RPMI8226 (cell line): ENCODE data around the gene ASCL2.

Experiments
- DNase-seq: peaks from one replicate; pipeline ENCODE4 v3.0.0-alpha.2; 2015

The ASCL2 gene

DNA sequence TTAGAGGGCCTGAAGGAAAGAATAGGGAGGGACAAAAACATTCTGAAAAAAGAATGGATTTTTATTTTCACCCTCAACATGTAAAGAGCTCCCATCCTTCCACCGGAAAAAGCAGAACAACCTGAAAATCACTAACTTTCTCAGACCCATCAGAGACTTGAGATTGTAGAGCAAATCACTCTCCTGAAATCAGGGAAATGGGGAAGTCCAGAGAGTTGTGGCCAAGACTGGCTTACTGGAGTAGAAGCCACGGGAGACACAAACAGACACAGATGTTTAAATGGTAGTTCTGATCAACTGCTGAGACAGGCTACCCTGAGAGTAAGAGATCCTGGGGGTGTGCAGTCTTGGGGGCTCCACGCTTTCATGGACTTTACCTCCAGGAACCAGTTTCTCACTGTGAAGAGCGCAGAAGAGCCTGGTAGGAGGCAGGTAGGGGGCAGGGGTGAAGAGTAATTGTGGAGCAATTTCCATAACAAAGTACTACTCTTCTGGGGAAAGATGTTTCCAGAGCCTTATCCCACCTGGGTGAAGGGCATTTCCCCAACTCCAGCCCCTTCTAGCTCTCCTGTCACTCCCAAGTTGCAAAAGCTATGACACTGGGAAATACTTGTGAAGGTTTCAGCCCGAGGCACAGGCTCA, 47.1 kb downstream of the ASCL2 start:
- no peak for DNase-seq

DNA sequence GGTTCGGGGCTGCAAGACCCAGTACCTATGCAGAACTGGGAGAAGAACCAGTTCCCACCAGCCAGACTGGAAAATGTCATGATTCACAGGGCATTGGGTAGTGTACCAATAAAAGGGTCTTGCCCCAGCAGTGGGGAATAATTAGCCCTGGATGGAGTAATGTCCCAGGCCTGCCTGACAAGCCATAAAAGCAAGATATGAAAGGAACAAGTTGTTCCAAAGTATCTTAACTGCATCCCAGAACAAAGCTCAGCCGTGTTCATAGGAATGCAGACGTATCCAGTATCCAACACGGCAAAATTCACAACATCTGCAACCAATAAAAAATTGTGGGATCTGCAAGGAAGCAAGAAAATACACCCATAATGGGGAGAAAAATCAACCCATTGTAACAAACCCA, 47.9 kb downstream of the ASCL2 start:
- no peak for DNase-seq

GRCh38 chr11:2221591-2221990, 48.8 kb downstream of the ASCL2 start:
- no peak for DNase-seq

GRCh38 chr11:2221024-2221423, 49.4 kb downstream of the ASCL2 start:
- DNase-seq: no peak

DNA sequence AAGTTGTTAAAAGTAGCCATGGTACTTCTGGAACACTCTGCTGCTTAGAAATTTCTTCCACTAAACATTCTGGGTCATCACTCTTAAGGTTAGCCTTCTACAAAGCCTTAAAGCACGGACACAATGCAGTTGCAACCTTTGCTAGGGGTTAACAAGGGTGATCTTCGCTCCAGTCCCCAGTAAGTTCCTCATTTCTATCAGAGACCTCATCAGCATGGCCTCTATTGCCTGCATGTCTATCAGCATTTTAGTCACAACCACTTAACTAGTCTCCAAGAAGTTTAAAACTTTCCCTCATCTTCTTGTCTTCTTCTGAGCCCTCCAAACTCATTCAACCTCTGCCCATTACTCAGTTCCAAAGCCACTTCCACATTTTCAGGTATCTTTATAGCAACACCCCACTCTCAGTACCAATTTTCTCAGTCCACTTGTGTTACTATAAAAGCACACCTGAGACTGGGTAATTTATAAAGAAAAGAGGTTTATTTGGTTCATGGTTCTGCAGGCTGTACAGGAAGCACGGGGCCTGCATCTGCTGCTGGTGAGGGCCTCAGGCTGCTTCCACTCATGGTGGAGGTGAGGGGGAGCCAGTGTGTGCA, 50.1 kb downstream of the ASCL2 start:
- no peak for DNase-seq

DNA sequence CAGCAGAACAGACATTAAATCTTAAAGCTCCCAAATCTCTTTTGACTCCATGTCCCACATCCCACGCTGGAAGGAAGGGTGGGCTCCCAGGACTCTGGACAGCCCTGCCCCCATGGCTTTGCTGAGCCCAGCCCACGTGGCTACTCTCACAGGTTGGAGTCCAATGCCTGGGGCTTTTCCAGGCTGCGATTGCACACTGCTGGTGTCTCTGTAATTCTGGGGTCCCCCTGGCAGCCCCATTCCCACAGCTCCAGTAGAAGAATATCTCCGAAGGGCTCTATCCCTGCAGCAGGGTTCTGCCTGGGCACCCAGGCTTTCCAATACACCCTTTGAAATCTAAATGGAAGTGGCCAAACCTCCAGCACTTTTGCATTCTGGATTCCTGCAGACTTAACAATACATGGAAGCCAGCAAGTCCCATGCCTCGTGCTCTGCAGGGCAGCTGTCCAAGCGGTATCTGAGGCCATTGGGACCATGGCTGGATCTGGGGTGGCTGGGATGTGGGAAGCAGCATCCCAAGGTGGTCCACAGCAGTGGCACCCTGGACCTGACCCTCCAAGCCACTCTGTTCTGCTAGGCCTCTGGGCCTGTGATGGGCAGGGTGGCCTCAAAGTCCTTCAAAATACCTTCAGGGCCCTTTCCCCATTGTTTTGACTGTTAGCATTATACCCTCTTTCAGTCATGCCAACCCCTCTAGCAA, 50.9 kb downstream of the ASCL2 start:
- no peak for DNase-seq
